ENCODE data around the gene SEM1.
A peak's percentile ranks its signal among the peaks of the same experiment; 100 is the strongest.
"Not testable (repeated sequence)": the region's sequence is repeated elsewhere in the genome, so short reads cannot be mapped to it uniquely, and the experiment has no call there.

Gene SEM1

GRCh38 chr7:96709381-96710228 lies at the start of gene SEM1:
Gene SEM1, minus strand, starts transcription at chr7:96709846. Its CDS starts 83 bp downstream, at chr7:96709763.
- DNase-seq (ENCODE audit: low spot score): peak; percentile 89

GRCh38 chr7:96757880-96758279 lies 48.2 kb upstream of the SEM1 start:
- DNase-seq (ENCODE audit: low spot score): not testable (repeated sequence)

GRCh38 chr7:96747418-96747940 lies 37.8 kb upstream of the SEM1 start:
- DNase-seq (ENCODE audit: low spot score): no peak

GRCh38 chr7:96740130-96740529 lies 30.5 kb upstream of the SEM1 start:
- DNase-seq (ENCODE audit: low spot score): no peak

- DNase-seq (ENCODE audit: low spot score): no peak
Observed at GRCh38 chr7:96739609-96740008, 30.0 kb upstream of the SEM1 start.

GRCh38 chr7:96739167-96739566 lies 29.5 kb upstream of the SEM1 start:
- DNase-seq (ENCODE audit: low spot score): no peak

- DNase-seq (ENCODE audit: low spot score): no peak
Observed at GRCh38 chr7:96738705-96739104, 29.1 kb upstream of the SEM1 start.

GRCh38 chr7:96737545-96738050 lies 28.0 kb upstream of the SEM1 start:
- DNase-seq (ENCODE audit: low spot score): no peak

GRCh38 chr7:96734343-96734742 lies 24.7 kb upstream of the SEM1 start:
- DNase-seq (ENCODE audit: low spot score): no peak

GRCh38 chr7:96729820-96730219 lies 20.2 kb upstream of the SEM1 start:
- no peak for DNase-seq (ENCODE audit: low spot score)

GRCh38 chr7:96728139-96728538 lies 18.5 kb upstream of the SEM1 start:
- DNase-seq (ENCODE audit: low spot score): no peak

GRCh38 chr7:96727534-96728088 lies 18.0 kb upstream of the SEM1 start:
- no peak for DNase-seq (ENCODE audit: low spot score)

- DNase-seq (ENCODE audit: low spot score): no peak
Observed at GRCh38 chr7:96723622-96724021, 14.0 kb upstream of the SEM1 start.

GRCh38 chr7:96722928-96723327 lies 13.3 kb upstream of the SEM1 start:
- DNase-seq (ENCODE audit: low spot score): not testable (repeated sequence)

GRCh38 chr7:96720843-96721242 lies 11.2 kb upstream of the SEM1 start:
- DNase-seq (ENCODE audit: low spot score): no peak

- DNase-seq (ENCODE audit: low spot score): no peak
Observed at GRCh38 chr7:96719164-96719563, 9.5 kb upstream of the SEM1 start.

GRCh38 chr7:96718107-96719003 lies 8.7 kb upstream of the SEM1 start:
- DNase-seq (ENCODE audit: low spot score): no peak

GRCh38 chr7:96713037-96713436 lies 3.4 kb upstream of the SEM1 start:
- DNase-seq (ENCODE audit: low spot score): no peak

GRCh38 chr7:96710544-96710943 lies 898 bp upstream of the SEM1 start:
- DNase-seq (ENCODE audit: low spot score): no peak

- no peak for DNase-seq (ENCODE audit: low spot score)
Observed at GRCh38 chr7:96708872-96709271, 774 bp downstream of the SEM1 start.

GRCh38 chr7:96707901-96708774 lies 1.5 kb downstream of the SEM1 start:
- DNase-seq (ENCODE audit: low spot score): no peak

Measured in AG20443 (cell line).